Right atrium auricular region (tissue), 2 donors: ENCODE data around the gene ADCY3. TPM values are rescaled to one million over a fixed set of nuclear protein-coding genes. Genes with fewer than 3 reads are reported as not detected.

Experiments used
- DNase-seq: peaks from one replicate; pipeline ENCODE4 v3.0.0-alpha.2; 2019; ENCODE audit warnings: low spot score
- H3K27ac ChIP-seq, 2 donors: fragments of 200-600 bp; sonication (generic); 1 replicate in 1 of 2; 2 replicates in 1 of 2; pipeline ENCODE4 v1.5.1; 2016 to 2019
- H3K27me3 ChIP-seq, 2 donors: fragments of 200-600 bp; sonication (generic); one replicate each; pipeline versions ENCODE4 v1.5.1 to v1.6.0; 2017 to 2019
- H3K36me3 ChIP-seq: fragments of 200-600 bp; sonication (generic); one replicate; pipeline ENCODE4 v1.5.1; 2016
- H3K4me1 ChIP-seq, 2 donors: fragments of 200-600 bp; sonication (generic); one replicate each; pipeline versions ENCODE4 v1.5.1 to v1.6.0; 2017 to 2019
- H3K4me3 ChIP-seq, 2 donors: fragments of 200-600 bp; sonication (generic); 1 replicate in 1 of 2; 2 replicates in 1 of 2; pipeline ENCODE4 v1.5.1; 2017 to 2019; ENCODE audit warnings: mild to moderate bottlenecking in 1 of 2, moderate library complexity in 1 of 2
- H3K9me3 ChIP-seq, 2 donors: fragments of 200-600 bp; sonication (generic); one replicate each; pipeline ENCODE4 v1.5.1; 2019
- CTCF ChIP-seq, 2 donors: fragments of 200-600 bp; sonication (generic); IDR thresholded peaks; one replicate each; pipeline ENCODE4 v1.5.1; 2019; ENCODE audit warnings: antibody characterized with exemption in 2 of 2
- total RNA-seq, 2 donors: library from RNA; depleted of rRNA; stranded (reverse); fragments of >200 nt; gene quantifications; one replicate each; pipeline ENCODE4 v1.1.0, GENCODE V29; 2016

The ADCY3 gene
- total RNA-seq, 2 donors from 2014 or later, result 14.1 to 28.4 TPM

- H3K4me3 ChIP-seq, result no peak overlapping the region
- DNase-seq, result peak; percentile 40
- H3K36me3 ChIP-seq, result no peaks in the 10 kb centered on the region
- no peaks in the 10 kb centered on the region for H3K9me3 ChIP-seq
- H3K4me1 ChIP-seq, result peaks cover 0 to 4% of the 10 kb centered on the region in 2 donors
- H3K27ac ChIP-seq, result no peak overlapping the region
- no peaks in the 10 kb centered on the region for H3K27me3 ChIP-seq
- TF ChIP-seq CTCF (IDR thresholded peaks at IDR 0.05), result no peak
These were observed 103.2 kb downstream of the ADCY3 start for GRCh38 chr2:24816884-24817283.

GRCh38 chr2:24816404-24816803, 103.6 kb downstream of the ADCY3 start:
- H3K36me3 ChIP-seq, result no peaks in the 10 kb centered on the region
- H3K4me3 ChIP-seq, result no peak overlapping the region
- no peak for TF ChIP-seq CTCF (IDR thresholded peaks at IDR 0.05)
- H3K9me3 ChIP-seq, result no peaks in the 10 kb centered on the region
- DNase-seq, result peak; percentile 16
- no peak overlapping the region for H3K27ac ChIP-seq
- peaks cover 0 to 4% of the 10 kb centered on the region in 2 donors for H3K4me1 ChIP-seq
- no peaks in the 10 kb centered on the region for H3K27me3 ChIP-seq

GRCh38 chr2:24815171-24815570, 104.9 kb downstream of the ADCY3 start:
- Histone ChIP-seq H3K4me3 (no peak overlapping the region), H3K27ac (no peak overlapping the region), H3K9me3 (no peaks in the 10 kb centered on the region), H3K27me3 (no peaks in the 10 kb centered on the region), H3K4me1 (peaks cover 0 to 4% of the 10 kb centered on the region in 2 donors), H3K36me3 (no peaks in the 10 kb centered on the region)
- TF ChIP-seq CTCF (IDR thresholded peaks at IDR 0.05), result no peak
- peak; percentile 4 for DNase-seq

- Histone ChIP-seq H3K9me3 (no peaks in the 10 kb centered on the region), H3K4me3 (no peak overlapping the region), H3K4me1 (peaks cover 0 to 4% of the 10 kb centered on the region in 2 donors), H3K27ac (no peak overlapping the region), H3K36me3 (no peaks in the 10 kb centered on the region), H3K27me3 (no peaks in the 10 kb centered on the region)
- no peak for TF ChIP-seq CTCF (IDR thresholded peaks at IDR 0.05)
- DNase-seq, result no peak
These were observed 105.5 kb downstream of the ADCY3 start for GRCh38 chr2:24814516-24814915.

- no peaks in the 10 kb centered on the region for H3K4me1 ChIP-seq
- H3K36me3 ChIP-seq, result no peaks in the 10 kb centered on the region
- no peak overlapping the region for H3K4me3 ChIP-seq
- DNase-seq, result peak; percentile 38
- no peak overlapping the region for H3K27ac ChIP-seq
- no peaks in the 10 kb centered on the region for H3K27me3 ChIP-seq
- TF ChIP-seq CTCF (IDR thresholded peaks at IDR 0.05), result no peak
- no peaks in the 10 kb centered on the region for H3K9me3 ChIP-seq
These were observed 106.3 kb downstream of the ADCY3 start for GRCh38 chr2:24813691-24814137.

- no peaks in the 10 kb centered on the region for H3K36me3 ChIP-seq
- H3K9me3 ChIP-seq, result no peaks in the 10 kb centered on the region
- no peak for TF ChIP-seq CTCF (IDR thresholded peaks at IDR 0.05)
- no peaks in the 10 kb centered on the region for H3K27me3 ChIP-seq
- H3K4me3 ChIP-seq, result no peak overlapping the region
- H3K4me1 ChIP-seq, result no peaks in the 10 kb centered on the region
- peak; percentile 7 for DNase-seq
- H3K27ac ChIP-seq, result no peak overlapping the region
These were observed 110.6 kb downstream of the ADCY3 start for GRCh38 chr2:24809316-24810007.
